Frontal cortex (tissue), 4 donors: ENCODE measurements around the gene SLC14A1. TPM values are rescaled to one million over a fixed set of nuclear protein-coding genes. Genes with fewer than 3 reads are reported as not detected.

Source experiments
- DNase-seq, 2 donors: peaks; one replicate each; pipeline ENCODE4 v3.0.0; 2012; ENCODE audit warnings: low spot score in 2 of 2
- FAIRE-seq: peaks from 2 replicates; lab custom pipeline; 2012; peaks lifted over from hg19 to GRCh38; lab: Jason Lieb, UNC
- small RNA-seq: library from RNA; depleted of rRNA; stranded (forward); fragments of <200 nt; gene quantifications from one replicate; pipeline ENCODE3, GENCODE V24; 2014
- total RNA-seq: library from RNA; depleted of rRNA; stranded (reverse); fragments of >200 nt; gene quantifications from one replicate; pipeline ENCODE4 v1.2.3, GENCODE V29; 2014
- donor health status: control.
- donor health status: control.
- donor health status: control.

Gene SLC14A1
- total RNA-seq, 1 donor from 2014 or later, result 3.7 TPM

- DNase-seq (no peak), FAIRE-seq (no peak)
These were observed 63.0 kb downstream of the SLC14A1 start for GRCh38 chr18:45786941-45787340.

GRCh38 chr18:45787346-45787745 lies 63.4 kb downstream of the SLC14A1 start:
- FAIRE-seq (no peak), DNase-seq (no peak)

- DNase-seq (no peak), FAIRE-seq (no peak)
These were observed 64.9 kb downstream of the SLC14A1 start for GRCh38 chr18:45788861-45789260.

GRCh38 chr18:45792506-45793263 lies 68.7 kb downstream of the SLC14A1 start:
- no peak for DNase-seq
- no peak for FAIRE-seq

- FAIRE-seq, result no peak
These were observed 69.4 kb downstream of the SLC14A1 start for GRCh38 chr18:45793264-45793965.

GRCh38 chr18:45801416-45802004 lies 77.5 kb downstream of the SLC14A1 start:
- FAIRE-seq, result no peak

More at GRCh38 chr18:45793264-45793965, 69.4 kb downstream of the SLC14A1 start:
- no peak for DNase-seq

More at GRCh38 chr18:45801416-45802004, 77.5 kb downstream of the SLC14A1 start:
- no peak for DNase-seq

Small RNA genes lying within 50 kb of the gene (small RNA-seq; reads per million reads assigned to genes)
- gene AC087685.1, result not detected

Other genes with a start within 250 kb of the SLC14A1 start
- gene SLC14A2, start 108.7 kb upstream of the SLC14A1 start, total RNA-seq, result not detected
- gene SIGLEC15, start 101.5 kb downstream of the SLC14A1 start, total RNA-seq, result not detected
- gene EPG5, start 243.1 kb downstream of the SLC14A1 start, total RNA-seq, result 26.1 TPM